C4-2B (cell line): ENCODE data around the gene KLHL15.

Source experiments
- H3K27ac ChIP-seq: fragments of 450-650 bp; 2 replicates; pipeline ENCODE4 v1.5.1; 2017
- CTCF ChIP-seq: fragments of 450-650 bp; conservative IDR thresholded peaks from 2 replicates; pipeline ENCODE4 v1.5.1; 2017; ENCODE audit warnings: mild to moderate bottlenecking
- ZFX ChIP-seq: fragments of 450-650 bp; IDR thresholded peaks from 2 replicates; pipeline ENCODE4 v1.6.1; 2017

Gene KLHL15

GRCh38 chrX:24023972-24024669 is 2.9 kb downstream of the KLHL15 start:
- TF ChIP-seq ZFX (no peak), CTCF (no peak)
- H3K27ac ChIP-seq: peak overlapping the region; percentile 97

GRCh38 chrX:24023544-24023943 is 3.4 kb downstream of the KLHL15 start:
- TF ChIP-seq CTCF: no peak
- no peak overlapping the region for H3K27ac ChIP-seq

- no peak overlapping the region for H3K27ac ChIP-seq
- TF ChIP-seq CTCF: no peak
- no peak for TF ChIP-seq ZFX
These were observed 6.6 kb downstream of the KLHL15 start for GRCh38 chrX:24020306-24020876.

- H3K27ac ChIP-seq: no peak overlapping the region
- no peak for TF ChIP-seq ZFX
- no peak for TF ChIP-seq CTCF
These were observed 7.5 kb downstream of the KLHL15 start for GRCh38 chrX:24019448-24019847.

GRCh38 chrX:24018809-24019208 is 8.2 kb downstream of the KLHL15 start:
- H3K27ac ChIP-seq: no peak overlapping the region
- TF ChIP-seq ZFX (no peak), CTCF (no peak)

GRCh38 chrX:24017674-24018073 is 9.3 kb downstream of the KLHL15 start:
- no peak overlapping the region for H3K27ac ChIP-seq
- no peak for TF ChIP-seq CTCF
- no peak for TF ChIP-seq ZFX

- TF ChIP-seq ZFX (no peak), CTCF (no peak)
- no peak overlapping the region for H3K27ac ChIP-seq
These were observed 12.5 kb downstream of the KLHL15 start for GRCh38 chrX:24014388-24015018.
